Measurements from ENCODE around the gene CD8B.
"Not testable (repeated sequence)": the region's sequence is repeated elsewhere in the genome, so short reads cannot be mapped to it uniquely, and the experiment has no call there.

GRCh38 chr2:86878986-86879385 lies 17.3 kb upstream of the CD8B start:
- TF ChIP-seq, protein P1, sequence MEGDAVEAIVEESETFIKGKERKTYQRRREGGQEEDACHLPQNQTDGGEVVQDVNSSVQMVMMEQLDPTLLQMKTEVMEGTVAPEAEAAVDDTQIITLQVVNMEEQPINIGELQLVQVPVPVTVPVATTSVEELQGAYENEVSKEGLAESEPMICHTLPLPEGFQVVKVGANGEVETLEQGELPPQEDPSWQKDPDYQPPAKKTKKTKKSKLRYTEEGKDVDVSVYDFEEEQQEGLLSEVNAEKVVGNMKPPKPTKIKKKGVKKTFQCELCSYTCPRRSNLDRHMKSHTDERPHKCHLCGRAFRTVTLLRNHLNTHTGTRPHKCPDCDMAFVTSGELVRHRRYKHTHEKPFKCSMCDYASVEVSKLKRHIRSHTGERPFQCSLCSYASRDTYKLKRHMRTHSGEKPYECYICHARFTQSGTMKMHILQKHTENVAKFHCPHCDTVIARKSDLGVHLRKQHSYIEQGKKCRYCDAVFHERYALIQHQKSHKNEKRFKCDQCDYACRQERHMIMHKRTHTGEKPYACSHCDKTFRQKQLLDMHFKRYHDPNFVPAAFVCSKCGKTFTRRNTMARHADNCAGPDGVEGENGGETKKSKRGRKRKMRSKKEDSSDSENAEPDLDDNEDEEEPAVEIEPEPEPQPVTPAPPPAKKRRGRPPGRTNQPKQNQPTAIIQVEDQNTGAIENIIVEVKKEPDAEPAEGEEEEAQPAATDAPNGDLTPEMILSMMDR (IDR thresholded peaks at IDR 0.05): not testable (repeated sequence)
- not testable (repeated sequence) for TF ChIP-seq POLR2A (IDR thresholded peaks at IDR 0.05)

Data from body of pancreas (tissue), 4 donors.